NCI-H1105 (cell line): Measurements from ENCODE around the gene RALB.
"Not testable (repeated sequence)": the region's sequence is repeated elsewhere in the genome, so short reads cannot be mapped to it uniquely, and the experiment has no call there.

Experiments used
- DNase-seq: peaks from one replicate; lab custom pipeline; 2025; lab: John Stamatoyannopoulos, UW

RALB gene

GRCh38 chr2:120243211-120243610 lies 9.4 kb upstream of the RALB start:
- no peak for DNase-seq

- no peak for DNase-seq
These were observed 8.6 kb upstream of the RALB start for GRCh38 chr2:120243875-120244553.

- no peak for DNase-seq
These were observed 7.8 kb upstream of the RALB start for GRCh38 chr2:120244656-120245519.

- DNase-seq = no peak
These were observed 6.9 kb upstream of the RALB start for GRCh38 chr2:120245520-120246332.

GRCh38 chr2:120246546-120247300 lies 5.9 kb upstream of the RALB start:
- DNase-seq = no peak

- no peak for DNase-seq
These were observed 4.8 kb upstream of the RALB start for GRCh38 chr2:120247851-120248250.

- DNase-seq = no peak
These were observed 2.0 kb upstream of the RALB start for GRCh38 chr2:120250640-120251039.

GRCh38 chr2:120251078-120251477 lies 1.6 kb upstream of the RALB start:
- no peak for DNase-seq

GRCh38 chr2:120251880-120252224 lies 800 bp upstream of the RALB start:
- DNase-seq = no peak

- no peak for DNase-seq
These were observed 600 bp downstream of the RALB start for GRCh38 chr2:120253021-120253882.

- no peak for DNase-seq
These were observed 1.5 kb downstream of the RALB start for GRCh38 chr2:120254178-120254577.

- DNase-seq = no peak
These were observed 2.4 kb downstream of the RALB start for GRCh38 chr2:120255071-120255470.

GRCh38 chr2:120255986-120256650 lies 3.5 kb downstream of the RALB start:
- no peak for DNase-seq

GRCh38 chr2:120256651-120257000 lies 4.0 kb downstream of the RALB start:
- DNase-seq = no peak

GRCh38 chr2:120257522-120257921 lies 4.9 kb downstream of the RALB start:
- no peak for DNase-seq

- DNase-seq = no peak
These were observed 5.5 kb downstream of the RALB start for GRCh38 chr2:120258196-120258595.

GRCh38 chr2:120259939-120260338 lies 7.3 kb downstream of the RALB start:
- not testable (repeated sequence) for DNase-seq

- no peak for DNase-seq
These were observed 8.1 kb downstream of the RALB start for GRCh38 chr2:120260736-120261135.

- no peak for DNase-seq
These were observed 8.8 kb downstream of the RALB start for GRCh38 chr2:120261387-120262006.

- DNase-seq = no peak
These were observed 9.5 kb downstream of the RALB start for GRCh38 chr2:120262150-120262549.
